AG04450 (cell line): ENCODE measurements around the gene TPBG. TPM values are rescaled to one million over a fixed set of nuclear protein-coding genes. Genes with fewer than 3 reads are reported as not detected.
"Not testable (repeated sequence)": the region's sequence is repeated elsewhere in the genome, so short reads cannot be mapped to it uniquely, and the experiment has no call there.

Experiments
- CTCF ChIA-PET: fragments of 300-600, 350-600 bp; formaldehyde crosslinking; extraction: SDS; loops from one replicate; lab custom pipeline; 2022; ENCODE audit warnings: antibody characterized with exemption, inconsistent platforms; lab: Charles Lee
- POLR2A ChIA-PET: fragments of 350-600 bp; formaldehyde crosslinking; extraction: SDS; loops from one replicate; lab custom pipeline; 2021; ENCODE audit warnings: antibody characterized with exemption, inconsistent platforms; lab: Yijun Ruan, JAX
- DNase-seq: peaks from one replicate; pipeline ENCODE4 v3.0.0-alpha.2; 2011; ENCODE audit warnings: low read depth, low spot score
- H3K27ac ChIP-seq: one replicate; pipeline ENCODE4 v1.5.1; 2012; ENCODE audit warnings: low read depth, low read length, control low read depth
- H3K27me3 ChIP-seq: one replicate; pipeline ENCODE4 v1.6.0; 2012; ENCODE audit warnings: low read length; ENCODE audit not compliant: control insufficient read depth, insufficient read depth
- H3K4me3 ChIP-seq: 2 replicates; pipeline ENCODE4 v1.5.1; 2011; ENCODE audit warnings: mild to moderate bottlenecking, low read depth, low read length, control low read depth
- H3K9me3 ChIP-seq: 2 replicates; pipeline ENCODE4 v1.5.1; 2012; ENCODE audit warnings: low read length; ENCODE audit not compliant: control insufficient read depth, insufficient read depth
- polyA plus RNA-seq: library from polyadenylated mRNA; depleted of rRNA; stranded (reverse); fragments of >200 nt; gene quantifications from 2 replicates; pipeline ENCODE4 v1.2.3, GENCODE V29; 2011
- TF ChIP-seq, protein P1 (sequence below): IDR thresholded peaks from 2 replicates; pipeline ENCODE4 v1.5.1; 2011; ENCODE audit warnings: low read depth, low read length, control low read depth, inconsistent platforms

Gene TPBG
- polyA plus RNA-seq, 1 experiment: 93.2 TPM

DNA sequence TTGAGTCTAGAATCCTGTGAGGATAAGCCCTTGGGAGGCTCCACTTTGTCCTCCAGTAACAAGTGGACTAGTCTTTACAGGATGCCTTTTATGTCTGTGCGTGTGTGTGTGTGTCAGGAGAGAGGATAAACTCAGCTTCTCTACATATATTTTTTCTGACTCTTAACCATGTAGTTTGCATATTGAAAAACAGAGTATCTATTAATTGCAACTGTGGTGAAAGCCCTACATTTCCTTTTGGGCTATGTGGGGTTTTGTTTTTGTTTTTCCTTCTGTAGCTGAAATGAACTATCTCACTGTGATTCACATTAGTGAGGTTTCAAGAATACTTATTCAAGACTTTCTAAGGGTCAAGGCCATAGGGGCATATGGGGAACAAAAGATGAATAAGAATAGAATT lies 17.7 kb downstream of the TPBG start:
- ChIA-PET CTCF (no interaction called here), POLR2A (no interaction called here)
- TF ChIP-seq, protein P1, sequence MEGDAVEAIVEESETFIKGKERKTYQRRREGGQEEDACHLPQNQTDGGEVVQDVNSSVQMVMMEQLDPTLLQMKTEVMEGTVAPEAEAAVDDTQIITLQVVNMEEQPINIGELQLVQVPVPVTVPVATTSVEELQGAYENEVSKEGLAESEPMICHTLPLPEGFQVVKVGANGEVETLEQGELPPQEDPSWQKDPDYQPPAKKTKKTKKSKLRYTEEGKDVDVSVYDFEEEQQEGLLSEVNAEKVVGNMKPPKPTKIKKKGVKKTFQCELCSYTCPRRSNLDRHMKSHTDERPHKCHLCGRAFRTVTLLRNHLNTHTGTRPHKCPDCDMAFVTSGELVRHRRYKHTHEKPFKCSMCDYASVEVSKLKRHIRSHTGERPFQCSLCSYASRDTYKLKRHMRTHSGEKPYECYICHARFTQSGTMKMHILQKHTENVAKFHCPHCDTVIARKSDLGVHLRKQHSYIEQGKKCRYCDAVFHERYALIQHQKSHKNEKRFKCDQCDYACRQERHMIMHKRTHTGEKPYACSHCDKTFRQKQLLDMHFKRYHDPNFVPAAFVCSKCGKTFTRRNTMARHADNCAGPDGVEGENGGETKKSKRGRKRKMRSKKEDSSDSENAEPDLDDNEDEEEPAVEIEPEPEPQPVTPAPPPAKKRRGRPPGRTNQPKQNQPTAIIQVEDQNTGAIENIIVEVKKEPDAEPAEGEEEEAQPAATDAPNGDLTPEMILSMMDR: no peak
- H3K27me3 ChIP-seq: no peaks in the 10 kb centered on the region
- no peak overlapping the region for H3K4me3 ChIP-seq
- H3K9me3 ChIP-seq: peaks cover 2% of the 10 kb centered on the region; the same call in 1 of the 2 replicates
- H3K27ac ChIP-seq: no peak overlapping the region
- no peak for DNase-seq

GRCh38 chr6:82385102-82385501 lies 21.5 kb downstream of the TPBG start:
- TF ChIP-seq, protein P1: no peak
- no peak overlapping the region for H3K4me3 ChIP-seq
- CTCF ChIA-PET: interaction anchor here (1.2 kb wide), 1 partner anchor 681 kb away, joined by 5 read pairs; the partner anchor contains the start of gene UBE3D
- H3K27ac ChIP-seq: no peak overlapping the region
- H3K27me3 ChIP-seq: no peaks in the 10 kb centered on the region
- DNase-seq: no peak
- POLR2A ChIA-PET: no interaction called here
- H3K9me3 ChIP-seq: no peaks in the 10 kb centered on the region

DNA sequence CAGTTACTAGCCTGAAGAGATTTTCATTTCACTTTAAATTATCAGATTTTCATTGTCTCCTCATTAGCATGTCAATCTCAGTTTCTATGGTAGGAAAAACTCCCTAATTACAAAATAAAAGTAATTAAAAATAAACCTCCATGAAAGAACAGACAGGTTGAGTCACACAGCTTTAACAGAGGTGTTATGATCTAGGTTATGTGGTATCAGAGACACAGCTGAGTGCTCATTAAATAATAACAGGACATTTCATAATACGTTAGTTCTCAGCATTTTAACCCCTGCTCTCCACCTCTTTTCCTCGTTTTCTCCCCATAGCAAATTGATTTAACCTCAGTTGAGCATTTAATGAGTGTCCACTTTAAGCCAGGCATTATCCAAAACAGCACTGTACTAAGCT lies 21.9 kb downstream of the TPBG start:
- Histone ChIP-seq H3K27me3 (no peaks in the 10 kb centered on the region), H3K9me3 (no peaks in the 10 kb centered on the region), H3K27ac (no peak overlapping the region), H3K4me3 (no peak overlapping the region)
- CTCF ChIA-PET: no interaction called here
- POLR2A ChIA-PET: no interaction called here
- TF ChIP-seq, protein P1: no peak
- no peak for DNase-seq

DNA sequence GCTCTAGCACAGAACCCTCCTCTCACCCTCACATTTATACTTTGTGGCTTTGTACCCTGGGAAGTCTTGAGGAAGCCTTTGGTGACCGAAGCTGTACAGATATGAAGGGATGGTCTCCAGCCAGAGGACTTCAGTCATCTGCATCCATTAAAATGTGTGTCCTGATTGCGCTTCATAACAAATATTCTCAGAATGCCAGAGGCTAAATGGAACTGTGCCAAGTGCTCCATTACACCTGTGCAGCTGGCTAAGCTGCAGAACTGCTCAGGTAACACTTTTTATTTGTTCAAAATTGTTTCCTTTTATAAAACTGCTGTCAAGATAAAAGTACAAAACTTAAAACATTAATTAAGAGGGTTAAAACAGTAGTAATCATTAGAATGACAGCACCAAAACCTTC lies 22.3 kb downstream of the TPBG start:
- no peaks in the 10 kb centered on the region for H3K27me3 ChIP-seq
- H3K27ac ChIP-seq: no peak overlapping the region
- no peak for DNase-seq
- no peaks in the 10 kb centered on the region for H3K9me3 ChIP-seq
- H3K4me3 ChIP-seq: no peak overlapping the region
- POLR2A ChIA-PET: no interaction called here
- TF ChIP-seq, protein P1: no peak
- CTCF ChIA-PET: no interaction called here

GRCh38 chr6:82394770-82395169 lies 31.2 kb downstream of the TPBG start:
- H3K27me3 ChIP-seq, POLR2A ChIA-PET, H3K4me3 ChIP-seq, H3K9me3 ChIP-seq, DNase-seq, H3K27ac ChIP-seq: not testable (repeated sequence)
- CTCF ChIA-PET: interaction anchor here (1.0 kb wide), 1 partner anchor 17 kb away, joined by 3 read pairs; no protein-coding TSS in a partner anchor
